Fibroblast of peridontal ligament (primary cell): ENCODE results near the gene RASSF9.

ENCODE experiments used
- DNase-seq: peaks from one replicate; pipeline ENCODE4 v3.0.0-alpha.2; 2010; ENCODE audit errors: extremely low read depth

RASSF9 gene

GRCh38 chr12:85821206-85821605 is 15.0 kb downstream of the RASSF9 start:
- DNase-seq = no peak

- DNase-seq = peak; percentile 69
Measured at GRCh38 chr12:85820101-85820500, 16.1 kb downstream of the RASSF9 start.

GRCh38 chr12:85814741-85815140 is 21.5 kb downstream of the RASSF9 start:
- DNase-seq = no peak

- no peak for DNase-seq
Measured at GRCh38 chr12:85814071-85814470, 22.1 kb downstream of the RASSF9 start.

- no peak for DNase-seq
Measured at GRCh38 chr12:85809500-85809899, 26.7 kb downstream of the RASSF9 start.

GRCh38 chr12:85807730-85808129 is 28.5 kb downstream of the RASSF9 start:
- DNase-seq = no peak

GRCh38 chr12:85805654-85806053 is 30.6 kb downstream of the RASSF9 start:
- peak; percentile 20 for DNase-seq

GRCh38 chr12:85804663-85805062 is 31.5 kb downstream of the RASSF9 start:
- DNase-seq = peak; percentile 39

GRCh38 chr12:85803923-85804322 is 32.3 kb downstream of the RASSF9 start:
- no peak for DNase-seq

- peak; percentile 9 for DNase-seq
Measured at GRCh38 chr12:85803231-85803630, 33.0 kb downstream of the RASSF9 start.

- no peak for DNase-seq
Measured at GRCh38 chr12:85798122-85798521, 38.1 kb downstream of the RASSF9 start.

GRCh38 chr12:85796001-85796400 is 40.2 kb downstream of the RASSF9 start:
- no peak for DNase-seq

GRCh38 chr12:85794531-85794930 is 41.7 kb downstream of the RASSF9 start:
- DNase-seq = peak; percentile 16

- DNase-seq = no peak
Measured at GRCh38 chr12:85784096-85784720, 52.0 kb downstream of the RASSF9 start.

GRCh38 chr12:85782711-85783110 is 53.5 kb downstream of the RASSF9 start:
- DNase-seq = no peak

- no peak for DNase-seq
Measured at GRCh38 chr12:85781766-85782165, 54.4 kb downstream of the RASSF9 start.

GRCh38 chr12:85779768-85780167 is 56.4 kb downstream of the RASSF9 start:
- no peak for DNase-seq

GRCh38 chr12:85775091-85775490 is 61.1 kb downstream of the RASSF9 start:
- no peak for DNase-seq

GRCh38 chr12:85765453-85765869 is 70.7 kb downstream of the RASSF9 start:
- DNase-seq = no peak

GRCh38 chr12:85759623-85760022 is 76.6 kb downstream of the RASSF9 start:
- DNase-seq = no peak

- no peak for DNase-seq
Measured at GRCh38 chr12:85759091-85759490, 77.1 kb downstream of the RASSF9 start.

GRCh38 chr12:85755760-85756159 is 80.4 kb downstream of the RASSF9 start:
- peak; percentile 8 for DNase-seq
